Measurements from ENCODE around the gene SYT13. TPM values are rescaled to one million over a fixed set of nuclear protein-coding genes. Genes with fewer than 3 reads are reported as not detected.

The SYT13 gene
- total RNA-seq, 1 experiment from 2014 or later = 0.06 TPM

- DNase-seq (ENCODE audit: low spot score) = no peak
These were observed 69.2 kb downstream of the SYT13 start for GRCh38 chr11:45216901-45217300.

- DNase-seq (ENCODE audit: low spot score) = no peak
These were observed 70.1 kb downstream of the SYT13 start for GRCh38 chr11:45216031-45216430.

GRCh38 chr11:45215098-45215865 is 70.9 kb downstream of the SYT13 start:
- DNase-seq (ENCODE audit: low spot score) = no peak

- DNase-seq (ENCODE audit: low spot score) = no peak
These were observed 72.4 kb downstream of the SYT13 start for GRCh38 chr11:45213717-45214116.

GRCh38 chr11:45213316-45213665 is 72.8 kb downstream of the SYT13 start:
- no peak for DNase-seq (ENCODE audit: low spot score)

GRCh38 chr11:45212566-45213315 is 73.4 kb downstream of the SYT13 start:
- DNase-seq (ENCODE audit: low spot score) = no peak

GRCh38 chr11:45211732-45212131 is 74.4 kb downstream of the SYT13 start:
- no peak for DNase-seq (ENCODE audit: low spot score)

GRCh38 chr11:45210846-45211245 is 75.3 kb downstream of the SYT13 start:
- DNase-seq (ENCODE audit: low spot score) = no peak

- DNase-seq (ENCODE audit: low spot score) = no peak
These were observed 76.0 kb downstream of the SYT13 start for GRCh38 chr11:45209891-45210699.

GRCh38 chr11:45209000-45209879 is 76.9 kb downstream of the SYT13 start:
- no peak for DNase-seq (ENCODE audit: low spot score)

- no peak for DNase-seq (ENCODE audit: low spot score)
These were observed 78.0 kb downstream of the SYT13 start for GRCh38 chr11:45208135-45208534.

GRCh38 chr11:45205978-45206377 is 80.2 kb downstream of the SYT13 start:
- no peak for DNase-seq (ENCODE audit: low spot score)

GRCh38 chr11:45204761-45205160 is 81.4 kb downstream of the SYT13 start:
- no peak for DNase-seq (ENCODE audit: low spot score)

- no peak for DNase-seq (ENCODE audit: low spot score)
These were observed 92.4 kb downstream of the SYT13 start for GRCh38 chr11:45193695-45194094.

Other genes with a start within 250 kb of the SYT13 start
- gene PRDM11, start 139.7 kb downstream of the SYT13 start, total RNA-seq (2014; rRNA removed; shearing (Covaris generic)) = 6.7 and 13.1 TPM in 2 replicates

All from H4 (cell line).